Pancreas (tissue), 10 donors: Measurements from ENCODE around the gene F2R. TPM values are rescaled to one million over a fixed set of nuclear protein-coding genes. Genes with fewer than 3 reads are reported as not detected.

Source experiments
- ATAC-seq, 4 donors: fragments of 200-7000 bp; cut with Tn5 transposase; one replicate each; pipeline versions ENCODE4 v1.8.0 to v1.9.1; 2020; ENCODE audit warnings: mild to moderate bottlenecking in 4 of 4, moderate library complexity in 4 of 4
- DNase-seq, 6 donors: peaks; one replicate each; pipeline ENCODE4 v3.0.0-alpha.2; 2020
- FAIRE-seq: peaks from 2 replicates; lab custom pipeline; 2012; peaks lifted over from hg19 to GRCh38; lab: Jason Lieb, UNC
- H3K27ac ChIP-seq, 4 donors: fragments of 200-600 bp; sonication (generic); 1 replicate in 3 of 4; 2 replicates in 1 of 4; pipeline versions ENCODE4 v1.5.0 to v1.8.0; 2020
- H3K27me3 ChIP-seq, 4 donors: fragments of 200-600 bp; one replicate each; pipeline ENCODE4 v1.8.0; 2021
- H3K36me3 ChIP-seq, 3 donors: fragments of 200-600 bp; sonication (generic) in 1 of 3; one replicate each; pipeline versions ENCODE4 v1.5.0 to v1.8.0; 2020 to 2021
- H3K4me1 ChIP-seq, 3 donors: fragments of 200-600 bp; one replicate each; pipeline ENCODE4 v1.8.0; 2021
- H3K4me3 ChIP-seq, 4 donors: fragments of 200-600 bp; sonication (generic) in 2 of 4; one replicate each; pipeline versions ENCODE4 v1.5.0 to v1.8.0; 2020 to 2021
- H3K9me3 ChIP-seq, 4 donors: fragments of 200-600 bp; one replicate each; pipeline ENCODE4 v1.8.0; 2021
- WGBS, 2 donors: extraction: QIAGEN DNeasy Blood & Tissue Kit; methylation state at CpG; one replicate each; pipeline ENCODE4 v1.1.7; 2013; 5-methylcytosine and 5-hydroxymethylcytosine counted together
- intact Hi-C, 3 donors: fragments of 100-400 bp; cut with DNase I; formaldehyde crosslinking; loops; one replicate each; pipeline versions ENCODE4 v1.11.1 to v1.14.2; 2022
- polyA plus RNA-seq, 2 donors: library from polyadenylated mRNA; stranded (reverse); fragments of 200-250 nt; gene quantifications; one replicate each; pipeline ENCODE4 v1.2.3, GENCODE V29; 2013
- total RNA-seq, 6 donors: library from RNA; stranded (reverse); fragmentation: NEBNext Ultra II Directional in 4 of 6; extraction: Animal tissue kit (Norgen Biotek cat#: 25700) in 4 of 6; gene quantifications; one replicate each; pipeline versions ENCODE4 v1.2.1 to v1.2.4, GENCODE V29; 2021 to 2023
- TF ChIP-seq, protein P1 (sequence below), 4 donors: fragments of 200-600 bp; sonication (generic) in 3 of 4; IDR thresholded peaks; one replicate each; pipeline versions ENCODE4 v1.5.0 to v1.8.0; 2021; ENCODE audit warnings: antibody characterized with exemption in 4 of 4
- donor health status: healthy with polysubstance abuse.
- donor health status: DM: no; HTN: no; CAD: no; lungs with moderate emphysema.
- donor health status: DM: no; HTN: no; CAD: no.
- donor health status: control.
- donor health status: control.
- donor health status: Bipolar disorder and iron deficiency.
- donor health status: DM: yes; HTN: yes; CAD: no.
- donor health status: DM: no; HTN: no; CAD: no.
- donor health status: DM: no; HTN: no; CAD: no.
- donor health status: DM: yes; HTN: yes; CAD: no.

The F2R gene
- total and polyA plus RNA-seq, 8 donors, result 0.38 to 15.0 (median 1.7) TPM

DNA sequence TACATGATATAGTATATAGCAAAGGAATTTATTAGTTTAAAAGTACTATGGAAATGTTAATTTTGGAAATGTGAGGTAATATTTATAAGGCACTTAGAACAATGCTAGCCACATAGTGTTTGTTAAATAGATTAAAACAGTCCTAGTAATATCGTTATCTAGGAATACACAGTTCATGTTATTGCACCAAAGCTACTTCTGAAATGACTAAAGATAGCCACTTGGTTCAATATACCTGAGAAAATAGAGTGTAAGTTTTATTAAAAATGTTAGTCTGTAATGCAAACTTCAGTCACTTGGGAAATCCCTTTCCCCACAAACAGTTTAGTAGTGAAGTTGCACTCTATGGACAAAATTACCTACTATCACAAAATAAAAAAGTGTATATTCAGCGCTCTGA, 15.4 kb upstream of the F2R start:
- intact Hi-C loops, result no loop called here
- Histone ChIP-seq H3K27ac (no peak overlapping the region), H3K4me3 (no peak overlapping the region), H3K9me3 (no peaks in the 10 kb centered on the region), H3K27me3 (no peaks in the 10 kb centered on the region), H3K36me3 (peaks cover 0 to 27% (median 16%) of the 10 kb centered on the region in 3 donors), H3K4me1 (no peaks in the 10 kb centered on the region)
- no peak for FAIRE-seq
- no peak for ATAC-seq
- DNase-seq, result no peak
- TF ChIP-seq, protein P1, sequence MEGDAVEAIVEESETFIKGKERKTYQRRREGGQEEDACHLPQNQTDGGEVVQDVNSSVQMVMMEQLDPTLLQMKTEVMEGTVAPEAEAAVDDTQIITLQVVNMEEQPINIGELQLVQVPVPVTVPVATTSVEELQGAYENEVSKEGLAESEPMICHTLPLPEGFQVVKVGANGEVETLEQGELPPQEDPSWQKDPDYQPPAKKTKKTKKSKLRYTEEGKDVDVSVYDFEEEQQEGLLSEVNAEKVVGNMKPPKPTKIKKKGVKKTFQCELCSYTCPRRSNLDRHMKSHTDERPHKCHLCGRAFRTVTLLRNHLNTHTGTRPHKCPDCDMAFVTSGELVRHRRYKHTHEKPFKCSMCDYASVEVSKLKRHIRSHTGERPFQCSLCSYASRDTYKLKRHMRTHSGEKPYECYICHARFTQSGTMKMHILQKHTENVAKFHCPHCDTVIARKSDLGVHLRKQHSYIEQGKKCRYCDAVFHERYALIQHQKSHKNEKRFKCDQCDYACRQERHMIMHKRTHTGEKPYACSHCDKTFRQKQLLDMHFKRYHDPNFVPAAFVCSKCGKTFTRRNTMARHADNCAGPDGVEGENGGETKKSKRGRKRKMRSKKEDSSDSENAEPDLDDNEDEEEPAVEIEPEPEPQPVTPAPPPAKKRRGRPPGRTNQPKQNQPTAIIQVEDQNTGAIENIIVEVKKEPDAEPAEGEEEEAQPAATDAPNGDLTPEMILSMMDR (IDR thresholded peaks at IDR 0.05), result no peak
- WGBS, 2 donors, result 96 to 100% methylated on average over 2 of the region's 2 CpGs

- Histone ChIP-seq H3K4me3 (no peak overlapping the region), H3K36me3 (peaks cover 0 to 25% (median 16%) of the 10 kb centered on the region in 3 donors), H3K9me3 (no peaks in the 10 kb centered on the region), H3K27ac (no peak overlapping the region), H3K4me1 (no peaks in the 10 kb centered on the region), H3K27me3 (no peaks in the 10 kb centered on the region)
- ATAC-seq (peak in 2 of 4 donors; percentile 21 to 41), FAIRE-seq (no peak), DNase-seq (no peak)
- 53 to 68% methylated on average over 2 of the region's 2 CpGs for WGBS, 2 donors
- intact Hi-C loops, result no loop called here
- TF ChIP-seq, protein P1 (IDR thresholded peaks at IDR 0.05), result no peak
These were observed 14.6 kb upstream of the F2R start for GRCh38 chr5:76701298-76701697.

DNA sequence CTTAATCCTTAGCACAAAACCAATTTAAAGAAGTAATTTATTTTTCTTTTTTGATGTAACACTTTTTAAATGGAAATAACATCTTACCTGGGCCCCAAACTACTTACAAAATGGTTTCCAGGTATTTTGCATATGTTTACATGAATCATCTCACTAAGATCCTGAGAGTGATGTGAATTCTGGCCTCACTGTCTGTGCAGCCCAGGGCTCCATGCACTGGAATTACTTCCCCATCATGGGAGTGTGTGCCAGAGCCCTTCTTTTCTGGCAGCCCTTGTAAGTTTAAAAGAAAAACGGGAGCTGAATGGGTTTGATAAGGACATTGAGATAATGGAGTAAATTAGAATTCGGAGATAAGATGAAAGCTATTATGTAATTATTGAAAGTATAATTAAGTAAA, 12.2 kb upstream of the F2R start:
- no peak overlapping the region for H3K4me3 ChIP-seq
- 35 to 43% methylated on average over 2 of the region's 2 CpGs for WGBS, 2 donors
- intact Hi-C loops, result no loop called here
- H3K9me3 ChIP-seq, result no peaks in the 10 kb centered on the region
- TF ChIP-seq, protein P1 (IDR thresholded peaks at IDR 0.05), result no peak
- no peaks in the 10 kb centered on the region for H3K4me1 ChIP-seq
- ATAC-seq, result no peak
- H3K27me3 ChIP-seq, result no peaks in the 10 kb centered on the region
- peaks cover 0 to 24% (median 13%) of the 10 kb centered on the region in 3 donors for H3K36me3 ChIP-seq
- no peak for DNase-seq
- no peak for FAIRE-seq
- no peak overlapping the region for H3K27ac ChIP-seq

DNA sequence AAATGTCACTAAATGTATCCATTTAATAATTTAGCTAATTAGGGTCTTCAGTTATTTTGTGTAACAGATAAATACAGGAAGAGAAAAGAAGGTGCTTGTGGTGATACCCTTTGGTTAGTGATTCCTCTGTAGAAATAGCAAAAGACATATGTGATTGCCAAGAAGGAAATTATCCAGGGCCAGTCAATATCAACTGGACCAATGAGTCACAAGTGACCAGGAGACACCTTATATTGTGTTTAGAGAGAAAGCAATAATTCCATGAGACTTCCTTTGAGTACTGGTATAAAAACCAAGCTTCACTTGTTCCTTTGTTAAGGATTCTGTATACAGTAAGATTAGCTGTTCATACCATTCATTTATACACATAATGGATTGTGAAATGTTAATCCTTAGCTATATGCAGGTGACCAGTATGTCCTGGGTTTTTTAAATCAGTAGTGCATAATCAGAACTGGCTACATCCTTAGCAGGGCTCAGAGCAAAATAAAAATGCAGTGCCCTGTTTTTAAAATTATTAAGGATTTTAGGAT, 11.7 kb upstream of the F2R start:
- TF ChIP-seq, protein P1 (IDR thresholded peaks at IDR 0.05), result no peak
- no peaks in the 10 kb centered on the region for H3K9me3 ChIP-seq
- FAIRE-seq, result no peak
- H3K4me3 ChIP-seq, result no peak overlapping the region
- no peaks in the 10 kb centered on the region for H3K4me1 ChIP-seq
- no peaks in the 10 kb centered on the region for H3K27me3 ChIP-seq
- peaks cover 0 to 19% (median 13%) of the 10 kb centered on the region in 3 donors for H3K36me3 ChIP-seq
- intact Hi-C loops, result no loop called here
- no peak for DNase-seq
- H3K27ac ChIP-seq, result no peak overlapping the region
- ATAC-seq, result no peak

- H3K4me3 ChIP-seq, result no peak overlapping the region
These were observed 10.4 kb upstream of the F2R start for GRCh38 chr5:76705574-76705973.

More at GRCh38 chr5:76705574-76705973, 10.4 kb upstream of the F2R start:
- Histone ChIP-seq H3K36me3 (peaks cover 0 to 16% (median 13%) of the 10 kb centered on the region in 3 donors), H3K4me1 (no peaks in the 10 kb centered on the region), H3K9me3 (no peaks in the 10 kb centered on the region), H3K27ac (no peak overlapping the region), H3K27me3 (no peaks in the 10 kb centered on the region)
- TF ChIP-seq, protein P1 (IDR thresholded peaks at IDR 0.05), result no peak
- ATAC-seq, result no peak
- intact Hi-C loops, result no loop called here
- FAIRE-seq, result no peak
- no peak for DNase-seq
